ENCODE data around the gene GIGYF2.

Gene GIGYF2

DNA sequence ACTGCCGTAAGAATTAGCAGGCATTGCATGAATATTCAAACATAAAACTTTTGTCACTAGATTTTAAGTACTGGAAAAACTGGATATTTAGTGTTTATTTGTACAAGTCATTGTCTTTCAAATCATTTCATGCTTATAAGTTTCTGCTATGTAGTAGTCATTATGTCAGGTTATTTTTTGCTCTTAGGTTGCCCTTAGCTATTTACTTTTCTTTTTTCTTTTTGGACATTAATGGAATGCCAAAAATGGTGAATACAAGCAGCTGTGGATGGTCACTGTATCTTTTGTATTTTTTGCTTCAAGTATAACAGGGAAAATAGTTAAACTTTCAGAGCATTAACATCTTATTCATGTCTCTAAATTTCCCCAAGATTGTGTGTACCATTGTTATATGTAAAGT, 97.8 kb downstream of the GIGYF2 start:
- H3K9me3 ChIP-seq (ENCODE audit: insufficient read depth, low read depth, low read length), result no peaks in the 10 kb centered on the region
- H3K27me3 ChIP-seq (ENCODE audit: insufficient read depth, low read length), result no peaks in the 10 kb centered on the region
- H3K9ac ChIP-seq (ENCODE audit: low read depth, low read length), result no peak overlapping the region
- H3K36me3 ChIP-seq (ENCODE audit: insufficient read depth, low read depth, low read length), result peaks cover 87% of the 10 kb centered on the region
- no peak overlapping the region for H3K4me3 ChIP-seq (ENCODE audit: low read length)
- no peak overlapping the region for H3K27ac ChIP-seq (ENCODE audit: low read length)
- peaks cover 3% of the 10 kb centered on the region; the same call in 1 of the 2 replicates for H3K4me1 ChIP-seq (ENCODE audit: insufficient read depth, low read length)

DNA sequence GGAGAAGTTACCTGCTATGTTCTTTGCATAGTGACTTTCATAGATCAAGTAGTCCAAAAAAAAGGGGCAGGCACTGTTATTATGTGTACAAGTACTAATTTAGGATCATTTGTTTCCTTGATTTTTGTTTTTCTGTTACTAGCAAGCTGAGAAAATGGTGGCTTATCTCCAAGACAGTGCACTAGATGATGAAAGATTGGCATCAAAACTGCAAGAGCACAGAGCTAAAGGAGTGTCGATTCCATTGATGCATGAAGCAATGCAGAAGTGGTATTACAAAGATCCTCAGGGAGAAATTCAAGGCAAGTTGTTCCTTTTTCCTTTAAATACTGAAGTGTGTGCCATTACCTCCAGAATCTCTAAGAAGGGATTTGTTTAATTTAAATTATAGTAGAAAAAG, 98.8 kb downstream of the GIGYF2 start:
- Histone ChIP-seq H3K4me1 (ENCODE audit: insufficient read depth, low read length) (peaks cover 3% of the 10 kb centered on the region; the same call in 1 of the 2 replicates), H3K4me3 (ENCODE audit: low read length) (no peak overlapping the region), H3K27ac (ENCODE audit: low read length) (no peak overlapping the region), H3K27me3 (ENCODE audit: insufficient read depth, low read length) (no peaks in the 10 kb centered on the region), H3K9me3 (ENCODE audit: insufficient read depth, low read depth, low read length) (no peaks in the 10 kb centered on the region), H3K9ac (ENCODE audit: low read depth, low read length) (no peak overlapping the region), H3K36me3 (ENCODE audit: insufficient read depth, low read depth, low read length) (peaks cover 80% of the 10 kb centered on the region)

DNA sequence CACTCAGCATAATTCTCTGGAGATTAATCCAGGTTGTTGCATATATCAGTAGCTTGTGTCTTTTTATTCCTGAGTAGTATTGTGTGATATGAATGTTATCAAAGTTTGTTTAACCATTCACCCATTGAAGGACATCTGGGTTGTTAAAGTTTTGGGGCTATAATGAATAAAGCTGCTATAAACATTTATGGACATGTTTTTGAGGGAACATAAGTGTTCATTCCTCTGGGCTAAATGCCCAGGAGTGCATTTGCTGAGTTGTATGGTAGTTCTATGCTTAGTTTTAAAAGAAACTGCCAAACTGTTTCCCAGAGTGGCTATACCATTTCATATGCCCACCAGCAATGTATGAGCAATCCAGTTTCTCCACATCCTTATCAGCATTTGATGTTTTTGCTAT, 101.1 kb downstream of the GIGYF2 start:
- Histone ChIP-seq H3K4me3 (ENCODE audit: low read length) (no peak overlapping the region), H3K27ac (ENCODE audit: low read length) (no peak overlapping the region), H3K4me1 (ENCODE audit: insufficient read depth, low read length) (peaks cover 3% of the 10 kb centered on the region; the same call in 1 of the 2 replicates), H3K36me3 (ENCODE audit: insufficient read depth, low read depth, low read length) (peaks cover 72% of the 10 kb centered on the region), H3K27me3 (ENCODE audit: insufficient read depth, low read length) (no peaks in the 10 kb centered on the region), H3K9me3 (ENCODE audit: insufficient read depth, low read depth, low read length) (no peaks in the 10 kb centered on the region), H3K9ac (ENCODE audit: low read depth, low read length) (no peak overlapping the region)

DNA sequence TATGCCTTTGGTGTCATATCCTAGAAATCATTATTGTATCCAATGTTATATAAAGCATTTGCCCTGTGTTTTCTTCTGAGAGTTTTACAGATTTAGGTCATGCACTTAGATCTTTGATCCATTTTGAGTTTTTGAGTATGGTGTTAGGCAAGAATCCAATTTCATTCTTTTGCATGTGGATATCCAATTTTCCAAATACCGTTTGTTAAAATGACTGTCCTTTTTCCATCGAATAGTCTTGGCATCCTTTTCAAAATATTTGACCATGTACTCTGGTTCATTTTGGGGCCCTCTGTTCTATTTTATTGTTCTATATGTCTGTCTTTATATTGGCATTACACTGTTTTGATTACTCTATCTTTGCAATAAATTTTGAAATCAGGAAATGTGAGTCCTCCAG, 103.0 kb downstream of the GIGYF2 start:
- Histone ChIP-seq H3K27ac (ENCODE audit: low read length) (no peak overlapping the region), H3K36me3 (ENCODE audit: insufficient read depth, low read depth, low read length) (peaks cover 52% of the 10 kb centered on the region), H3K9me3 (ENCODE audit: insufficient read depth, low read depth, low read length) (no peaks in the 10 kb centered on the region), H3K4me3 (ENCODE audit: low read length) (no peak overlapping the region), H3K27me3 (ENCODE audit: insufficient read depth, low read length) (no peaks in the 10 kb centered on the region), H3K4me1 (ENCODE audit: insufficient read depth, low read length) (peaks cover 3% of the 10 kb centered on the region; the same call in 1 of the 2 replicates), H3K9ac (ENCODE audit: low read depth, low read length) (no peak overlapping the region)

DNA sequence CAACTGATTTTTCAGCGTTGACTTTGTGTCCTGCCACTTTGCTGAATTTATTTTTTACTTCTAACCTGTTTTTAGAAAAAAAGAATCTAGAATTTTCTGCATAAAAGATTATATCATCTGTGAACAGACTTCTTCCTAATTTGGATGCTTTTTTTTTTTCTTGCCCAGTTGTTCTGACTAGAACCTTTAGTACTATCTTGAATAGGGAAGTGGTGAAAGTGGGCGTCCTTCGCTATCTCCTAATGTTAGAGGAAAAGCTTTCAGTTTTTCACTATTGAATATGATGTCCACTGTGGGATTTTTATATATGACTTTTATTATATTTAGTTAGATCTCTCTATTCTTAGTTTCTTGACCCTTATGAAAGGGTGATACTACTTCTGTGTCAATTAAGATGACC, 105.0 kb downstream of the GIGYF2 start:
- Histone ChIP-seq H3K9ac (ENCODE audit: low read depth, low read length) (no peak overlapping the region), H3K27me3 (ENCODE audit: insufficient read depth, low read length) (no peaks in the 10 kb centered on the region)

DNA sequence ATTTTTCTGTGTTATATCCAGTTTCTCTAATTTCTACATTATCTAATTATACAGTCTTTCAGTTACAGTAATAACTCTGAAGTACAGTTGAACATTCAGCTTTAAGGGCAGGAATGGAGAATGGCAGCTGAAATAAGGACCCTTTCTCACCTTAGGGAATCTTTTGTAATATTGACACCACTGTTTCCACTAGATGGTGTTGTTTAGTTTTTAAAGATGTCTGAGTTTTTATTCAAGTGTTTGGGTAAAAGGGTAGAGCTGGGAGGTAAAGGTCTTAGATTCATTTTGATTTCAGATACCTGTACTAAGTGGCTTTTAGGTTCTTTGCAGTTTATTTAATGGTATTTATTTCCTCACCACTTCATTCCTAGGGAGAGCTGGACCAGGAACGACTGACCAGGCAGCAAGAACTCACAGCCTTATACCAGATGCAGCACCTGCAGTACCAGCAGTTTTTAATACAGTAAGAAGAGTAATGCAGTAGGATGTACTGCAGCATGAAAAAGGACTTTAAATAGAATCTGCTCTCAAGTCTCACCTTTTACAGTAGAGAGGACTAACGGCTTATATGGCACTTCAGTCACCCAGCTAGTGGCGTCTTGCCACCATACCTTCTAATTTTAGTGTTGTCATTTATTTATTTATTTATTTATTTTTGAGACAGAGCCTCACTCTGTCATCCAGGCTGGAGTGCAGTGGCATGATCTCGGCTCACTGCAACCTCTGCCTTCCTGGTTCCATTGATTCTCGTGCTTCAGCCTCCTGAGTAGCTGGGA, 112.4 kb downstream of the GIGYF2 start:
- no peak overlapping the region for H3K4me3 ChIP-seq (ENCODE audit: low read length)
- H3K4me1 ChIP-seq (ENCODE audit: insufficient read depth, low read length), result no peaks in the 10 kb centered on the region
- no peaks in the 10 kb centered on the region for H3K9me3 ChIP-seq (ENCODE audit: insufficient read depth, low read depth, low read length)
- H3K27ac ChIP-seq (ENCODE audit: low read length), result no peak overlapping the region
- no peaks in the 10 kb centered on the region for H3K27me3 ChIP-seq (ENCODE audit: insufficient read depth, low read length)
- H3K36me3 ChIP-seq (ENCODE audit: insufficient read depth, low read depth, low read length), result peaks cover 76% of the 10 kb centered on the region
- H3K9ac ChIP-seq (ENCODE audit: low read depth, low read length), result no peak overlapping the region

More for the DNA sequence above, 105.0 kb downstream of the GIGYF2 start:
- H3K4me3 ChIP-seq (ENCODE audit: low read length), result no peak overlapping the region
- no peaks in the 10 kb centered on the region for H3K9me3 ChIP-seq (ENCODE audit: insufficient read depth, low read depth, low read length)
- no peak overlapping the region for H3K27ac ChIP-seq (ENCODE audit: low read length)
- H3K4me1 ChIP-seq (ENCODE audit: insufficient read depth, low read length), result peaks cover 3% of the 10 kb centered on the region; the same call in 1 of the 2 replicates
- H3K36me3 ChIP-seq (ENCODE audit: insufficient read depth, low read depth, low read length), result peaks cover 41% of the 10 kb centered on the region

DNA sequence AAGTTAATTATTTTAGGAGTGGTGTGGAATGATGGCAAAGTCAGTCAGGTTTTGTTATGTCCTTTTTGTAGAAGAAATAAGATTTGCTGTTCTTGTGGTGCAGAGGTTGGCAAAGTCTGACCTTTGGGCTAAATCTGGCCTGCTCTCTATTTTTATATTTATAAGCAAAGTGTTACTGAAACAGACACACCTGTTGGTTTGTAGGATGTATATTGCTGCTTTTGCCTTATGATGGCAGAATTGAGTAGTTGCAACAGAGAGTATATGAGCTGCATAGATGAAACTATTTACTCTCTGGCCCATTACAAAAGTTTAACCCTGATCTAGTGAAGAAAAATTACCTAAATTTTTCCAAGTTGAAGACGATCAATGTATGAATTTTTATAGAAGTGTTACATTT, 113.3 kb downstream of the GIGYF2 start:
- Histone ChIP-seq H3K9me3 (ENCODE audit: insufficient read depth, low read depth, low read length) (no peaks in the 10 kb centered on the region), H3K4me1 (ENCODE audit: insufficient read depth, low read length) (no peaks in the 10 kb centered on the region), H3K9ac (ENCODE audit: low read depth, low read length) (no peak overlapping the region), H3K27me3 (ENCODE audit: insufficient read depth, low read length) (no peaks in the 10 kb centered on the region), H3K36me3 (ENCODE audit: insufficient read depth, low read depth, low read length) (peaks cover 85% of the 10 kb centered on the region), H3K4me3 (ENCODE audit: low read length) (no peak overlapping the region), H3K27ac (ENCODE audit: low read length) (no peak overlapping the region)

DNA sequence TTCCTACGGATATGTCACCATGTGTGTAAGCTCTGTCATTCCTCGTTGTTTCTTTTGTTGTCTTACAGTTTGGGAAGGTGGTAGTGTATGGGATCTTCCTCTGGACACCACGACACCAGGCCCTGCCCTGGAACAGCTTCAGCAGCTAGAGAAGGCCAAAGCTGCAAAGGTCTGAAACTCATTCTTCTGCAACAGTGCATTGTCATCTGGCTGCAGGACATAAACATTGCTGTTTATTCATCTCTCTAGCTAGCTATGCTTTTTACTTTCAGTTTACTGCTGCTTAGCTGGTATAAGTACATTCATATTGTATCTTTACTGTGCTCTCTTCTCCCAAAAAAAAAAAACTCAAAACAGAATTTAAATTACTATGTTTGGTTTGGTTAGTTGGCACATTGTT, 118.4 kb downstream of the GIGYF2 start:
- peaks cover 96% of the 10 kb centered on the region for H3K36me3 ChIP-seq (ENCODE audit: insufficient read depth, low read depth, low read length)
- H3K9me3 ChIP-seq (ENCODE audit: insufficient read depth, low read depth, low read length), result no peaks in the 10 kb centered on the region
- no peak overlapping the region for H3K9ac ChIP-seq (ENCODE audit: low read depth, low read length)
- H3K4me1 ChIP-seq (ENCODE audit: insufficient read depth, low read length), result no peaks in the 10 kb centered on the region
- H3K27me3 ChIP-seq (ENCODE audit: insufficient read depth, low read length), result no peaks in the 10 kb centered on the region
- no peak overlapping the region for H3K4me3 ChIP-seq (ENCODE audit: low read length)
- H3K27ac ChIP-seq (ENCODE audit: low read length), result no peak overlapping the region

DNA sequence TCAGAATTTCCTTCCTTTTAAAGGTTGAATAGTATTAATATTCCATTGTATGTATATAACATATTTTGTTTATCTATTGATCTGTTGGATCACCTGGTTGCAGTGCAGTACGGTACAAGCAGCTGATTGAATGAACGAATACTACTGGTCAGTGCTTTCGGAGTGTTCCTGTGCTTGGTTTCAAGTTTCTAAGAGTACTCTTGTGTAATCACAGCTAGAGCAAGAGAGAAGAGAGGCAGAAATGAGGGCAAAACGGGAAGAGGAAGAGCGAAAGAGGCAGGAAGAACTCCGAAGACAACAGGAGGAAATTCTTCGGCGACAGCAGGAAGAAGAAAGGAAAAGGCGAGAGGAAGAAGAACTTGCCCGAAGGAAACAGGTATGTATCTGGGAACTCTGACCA, 119.5 kb downstream of the GIGYF2 start:
- Histone ChIP-seq H3K27ac (ENCODE audit: low read length) (no peak overlapping the region), H3K27me3 (ENCODE audit: insufficient read depth, low read length) (no peaks in the 10 kb centered on the region), H3K36me3 (ENCODE audit: insufficient read depth, low read depth, low read length) (peaks cover 94% of the 10 kb centered on the region), H3K9me3 (ENCODE audit: insufficient read depth, low read depth, low read length) (no peaks in the 10 kb centered on the region), H3K9ac (ENCODE audit: low read depth, low read length) (no peak overlapping the region), H3K4me1 (ENCODE audit: insufficient read depth, low read length) (no peaks in the 10 kb centered on the region), H3K4me3 (ENCODE audit: low read length) (no peak overlapping the region)

DNA sequence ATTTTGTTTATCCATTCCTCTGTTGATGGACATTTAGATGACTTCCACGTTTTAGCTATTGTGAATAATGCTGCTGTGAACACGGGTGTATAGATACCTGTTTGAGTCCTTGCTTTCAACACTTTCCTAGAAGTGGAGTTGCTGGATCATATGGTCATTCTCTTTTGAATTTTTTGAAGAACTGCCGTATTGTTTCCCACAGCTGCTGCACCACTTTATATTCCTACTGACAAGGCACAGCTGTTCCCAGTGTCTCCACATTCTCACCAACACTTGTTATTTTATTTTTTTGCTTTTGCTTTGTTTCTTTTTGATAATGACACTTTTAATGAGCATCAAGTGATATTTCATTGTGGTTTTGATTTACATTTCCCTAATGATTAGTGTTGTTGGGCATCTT, 120.6 kb downstream of the GIGYF2 start:
- no peaks in the 10 kb centered on the region for H3K4me1 ChIP-seq (ENCODE audit: insufficient read depth, low read length)
- no peaks in the 10 kb centered on the region for H3K9me3 ChIP-seq (ENCODE audit: insufficient read depth, low read depth, low read length)
- H3K27ac ChIP-seq (ENCODE audit: low read length), result no peak overlapping the region
- no peak overlapping the region for H3K4me3 ChIP-seq (ENCODE audit: low read length)
- no peak overlapping the region for H3K9ac ChIP-seq (ENCODE audit: low read depth, low read length)
- H3K27me3 ChIP-seq (ENCODE audit: insufficient read depth, low read length), result no peaks in the 10 kb centered on the region
- H3K36me3 ChIP-seq (ENCODE audit: insufficient read depth, low read depth, low read length), result peaks cover 90% of the 10 kb centered on the region

DNA sequence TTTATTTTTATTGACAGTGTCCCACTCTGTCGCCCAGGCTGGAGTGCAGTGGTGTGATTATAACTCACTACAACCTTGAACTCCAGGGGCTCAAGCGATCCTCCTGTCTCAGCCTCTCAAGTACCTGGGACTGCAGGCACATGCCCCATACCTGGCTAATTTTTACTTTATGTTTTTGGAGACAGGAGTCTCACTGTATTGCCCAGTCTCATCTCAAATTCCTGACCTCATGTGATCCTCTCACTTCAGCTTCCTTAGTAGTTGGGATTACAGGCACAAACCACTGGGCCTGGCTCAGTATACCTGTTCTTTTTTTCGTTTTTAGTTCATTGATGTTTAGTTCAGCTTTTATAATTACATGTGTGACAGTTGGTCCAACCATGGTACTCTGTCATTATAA, 132.9 kb downstream of the GIGYF2 start:
- no peak overlapping the region for H3K9ac ChIP-seq (ENCODE audit: low read depth, low read length)
- H3K27me3 ChIP-seq (ENCODE audit: insufficient read depth, low read length), result no peaks in the 10 kb centered on the region
- no peaks in the 10 kb centered on the region for H3K9me3 ChIP-seq (ENCODE audit: insufficient read depth, low read depth, low read length)
- H3K36me3 ChIP-seq (ENCODE audit: insufficient read depth, low read depth, low read length), result peaks cover 75% of the 10 kb centered on the region
- H3K4me1 ChIP-seq (ENCODE audit: insufficient read depth, low read length), result no peaks in the 10 kb centered on the region
- H3K27ac ChIP-seq (ENCODE audit: low read length), result no peak overlapping the region
- no peak overlapping the region for H3K4me3 ChIP-seq (ENCODE audit: low read length)

DNA sequence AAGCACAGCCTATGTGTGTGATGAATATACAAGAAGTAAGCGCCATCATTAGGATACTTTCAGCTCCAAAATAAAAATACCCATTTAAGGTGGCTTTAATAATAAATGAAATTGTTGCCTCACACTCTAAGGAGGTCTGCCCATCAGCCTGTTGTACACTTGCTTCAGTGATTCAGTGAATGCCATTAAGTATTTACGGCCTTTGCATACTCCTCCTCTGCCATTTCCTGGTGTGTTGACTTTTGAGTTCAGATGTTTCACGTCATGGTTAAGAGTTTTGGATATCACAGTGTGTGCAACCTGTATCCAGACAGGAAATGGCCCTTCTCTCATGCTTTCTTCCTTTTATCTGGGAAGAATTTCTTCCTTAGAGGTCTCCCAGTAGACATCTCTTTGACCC, 134.4 kb downstream of the GIGYF2 start:
- Histone ChIP-seq H3K27ac (ENCODE audit: low read length) (no peak overlapping the region), H3K36me3 (ENCODE audit: insufficient read depth, low read depth, low read length) (peaks cover 77% of the 10 kb centered on the region), H3K27me3 (ENCODE audit: insufficient read depth, low read length) (no peaks in the 10 kb centered on the region), H3K4me1 (ENCODE audit: insufficient read depth, low read length) (no peaks in the 10 kb centered on the region), H3K4me3 (ENCODE audit: low read length) (no peak overlapping the region), H3K9me3 (ENCODE audit: insufficient read depth, low read depth, low read length) (no peaks in the 10 kb centered on the region), H3K9ac (ENCODE audit: low read depth, low read length) (no peak overlapping the region)

Data from iPS-20b (cell line).